GM13977 (cell line): Measurements from ENCODE around the gene ACE.

Experiments used
- DNase-seq: peaks from one replicate; pipeline ENCODE4 v3.0.0; 2012; ENCODE audit warnings: low spot score
- CTCF ChIP-seq: IDR thresholded peaks from 2 replicates; pipeline ENCODE4 v1.5.1; 2012; ENCODE audit warnings: mild to moderate bottlenecking, control low read depth; ENCODE audit not compliant: insufficient read depth; ENCODE audit errors: extremely low read depth, missing control alignments
- in situ Hi-C: fragments of 300-500 bp; cut with MboI; formaldehyde crosslinking; loops from one replicate; pipeline ENCODE4 v1.12.0; 2022; ENCODE audit warnings: low sequenced_read_pairs, low pct_unique_long_range_greater_than_20kb, mixed read lengths, inconsistent platforms; ENCODE audit not compliant: unreplicated experiment

The ACE gene

GRCh38 chr17:63474174-63474573, 2.7 kb upstream of the ACE start:
- no peak for DNase-seq
- no peak for TF ChIP-seq CTCF
- in situ Hi-C loops = no loop called here

GRCh38 chr17:63474586-63475460, 2.0 kb upstream of the ACE start:
- in situ Hi-C loops = no loop called here
- no peak for DNase-seq
- TF ChIP-seq CTCF = no peak

GRCh38 chr17:63475491-63476412, 1.1 kb upstream of the ACE start:
- no peak for TF ChIP-seq CTCF
- DNase-seq = no peak
- in situ Hi-C loops = no loop called here

GRCh38 chr17:63476459-63476853, 405 bp upstream of the ACE start:
- DNase-seq = peak; percentile 63
- TF ChIP-seq CTCF = no peak
- in situ Hi-C loops = no loop called here

GRCh38 chr17:63477480-63478440, 899 bp downstream of the ACE start:
- peak; percentile 61 for DNase-seq
- TF ChIP-seq CTCF = no peak

GRCh38 chr17:63478814-63479494, 2.1 kb downstream of the ACE start:
- TF ChIP-seq CTCF = peak; percentile 94
- in situ Hi-C loops = no loop called here
- peak; percentile 94 for DNase-seq

More at GRCh38 chr17:63477480-63478440, 899 bp downstream of the ACE start:
- in situ Hi-C loops = no loop called here
